SU-DHL-6 (cell line): ENCODE results near the gene RIPK3.

Experiments
- H2AFZ ChIP-seq: fragments of 200-600 bp; sonication (generic); 2 replicates; pipeline ENCODE4 v1.6.1; 2014; ENCODE audit warnings: low read depth, mild to moderate bottlenecking, moderate library complexity, mixed read lengths, antibody characterized with exemption, low read length; ENCODE audit not compliant: severe bottlenecking
- H3F3A ChIP-seq: fragments of 200-600 bp; shearing (Covaris generic); 2 replicates; pipeline ENCODE4 v1.6.0; 2016; ENCODE audit warnings: antibody characterized with exemption, mild to moderate bottlenecking; ENCODE audit not compliant: insufficient read depth
- H3K27ac ChIP-seq: fragments of 200-600 bp; sonication (generic); 2 replicates; pipeline ENCODE4 v1.5.1; 2016; ENCODE audit warnings: low read depth, mild to moderate bottlenecking, low read length, moderate library complexity, mixed read lengths
- H3K27me3 ChIP-seq: fragments of 200-600 bp; sonication (generic), shearing (Covaris generic); 2 replicates; pipeline ENCODE4 v1.6.0; 2014; ENCODE audit warnings: mild to moderate bottlenecking, low read length
- H3K36me3 ChIP-seq: fragments of 200-600 bp; sonication (generic); 2 replicates; pipeline ENCODE4 v1.6.1; 2014; ENCODE audit warnings: mild to moderate bottlenecking, low read length, mixed read lengths
- H3K4me2 ChIP-seq: fragments of 300-600, 200-600 bp; shearing (Covaris generic), sonication (generic); 2 replicates; pipeline ENCODE4 v1.6.0; 2014; ENCODE audit warnings: low read length, low read depth, mild to moderate bottlenecking; ENCODE audit not compliant: poor library complexity, severe bottlenecking
- H3K4me3 ChIP-seq: fragments of 200-600 bp; sonication (generic); 2 replicates; pipeline ENCODE4 v1.5.1; 2014; ENCODE audit warnings: antibody characterized with exemption, low read length, mild to moderate bottlenecking, mixed read lengths; ENCODE audit not compliant: insufficient read depth, poor library complexity, severe bottlenecking
- H3K79me2 ChIP-seq: fragments of 200-600 bp; sonication (generic); 2 replicates; pipeline ENCODE4 v1.6.1; 2014; ENCODE audit warnings: mild to moderate bottlenecking, low read length, moderate library complexity; ENCODE audit not compliant: insufficient read depth
- H3K9ac ChIP-seq: fragments of 200-600 bp; sonication (generic); 2 replicates; pipeline ENCODE4 v1.7.0; 2014; ENCODE audit warnings: mild to moderate bottlenecking, low read length
- H3K9me2 ChIP-seq: fragments of 200-600 bp; sonication (generic); replicated peaks from 2 replicates; pipeline ENCODE4 v1.6.1; 2014; ENCODE audit warnings: low read length; ENCODE audit not compliant: insufficient read depth
- H3K9me3 ChIP-seq: fragments of 200-600 bp; sonication (generic); 2 replicates; pipeline ENCODE4 v1.6.1; 2014; ENCODE audit warnings: low read length, mixed read lengths; ENCODE audit not compliant: insufficient read depth
- H4K20me1 ChIP-seq: fragments of 200-600 bp; sonication (generic); 2 replicates; pipeline ENCODE4 v1.6.1; 2014; ENCODE audit warnings: low read depth, mild to moderate bottlenecking, antibody characterized with exemption, low read length, moderate library complexity, mixed read lengths
- EZH2phosphoT487 ChIP-seq: fragments of 200-600 bp; sonication (generic), shearing (Covaris generic); conservative IDR thresholded peaks from 2 replicates; pipeline ENCODE4 v1.6.1; 2018; ENCODE audit warnings: mild to moderate bottlenecking, antibody characterized with exemption, low read length, moderate library complexity, mixed read lengths
- TF ChIP-seq, protein P1 (sequence below): fragments of 200-600 bp; sonication (generic); IDR thresholded peaks from one replicate; pipeline ENCODE4 v1.5.1; 2017; ENCODE audit warnings: antibody characterized with exemption, mild to moderate bottlenecking, low read length, moderate library complexity; ENCODE audit not compliant: insufficient read depth, poor library complexity, severe bottlenecking

RIPK3 gene

DNA sequence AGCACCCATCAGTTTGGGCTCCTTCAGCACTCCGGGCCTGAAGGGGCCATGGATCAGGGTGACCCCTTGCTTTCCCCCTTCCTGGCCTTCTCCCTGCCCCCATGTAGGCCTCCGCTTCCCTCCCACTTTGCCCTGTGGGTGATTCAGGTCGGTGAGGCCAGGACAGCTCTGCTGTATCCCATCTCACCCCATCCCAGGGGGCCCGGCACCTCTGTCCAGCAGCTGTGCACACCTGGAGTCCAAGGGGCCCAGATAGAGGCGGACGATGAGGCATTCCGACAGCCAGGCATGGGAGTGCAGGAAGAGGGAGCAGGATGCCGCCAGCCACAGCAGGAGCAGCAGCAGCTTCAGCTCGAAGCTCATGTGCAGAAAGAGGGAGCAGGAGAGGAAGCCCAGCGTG is 17.1 kb downstream of the RIPK3 start:
- no peaks in the 10 kb centered on the region for H3K27me3 ChIP-seq
- H3K9ac ChIP-seq, result no peak overlapping the region
- no peak overlapping the region for H3K27ac ChIP-seq
- no peaks in the 10 kb centered on the region for H3K9me3 ChIP-seq
- no peaks in the 10 kb centered on the region for H3K9me2 ChIP-seq
- H3K4me3 ChIP-seq, result no peak overlapping the region
- no peak overlapping the region for H2AFZ ChIP-seq
- no peak for TF ChIP-seq EZH2phosphoT487
- no peaks in the 10 kb centered on the region for H3F3A ChIP-seq
- no peaks in the 10 kb centered on the region for H3K36me3 ChIP-seq
- H4K20me1 ChIP-seq, result no peaks in the 10 kb centered on the region
- no peaks in the 10 kb centered on the region for H3K79me2 ChIP-seq
- no peak overlapping the region for H3K4me2 ChIP-seq

DNA sequence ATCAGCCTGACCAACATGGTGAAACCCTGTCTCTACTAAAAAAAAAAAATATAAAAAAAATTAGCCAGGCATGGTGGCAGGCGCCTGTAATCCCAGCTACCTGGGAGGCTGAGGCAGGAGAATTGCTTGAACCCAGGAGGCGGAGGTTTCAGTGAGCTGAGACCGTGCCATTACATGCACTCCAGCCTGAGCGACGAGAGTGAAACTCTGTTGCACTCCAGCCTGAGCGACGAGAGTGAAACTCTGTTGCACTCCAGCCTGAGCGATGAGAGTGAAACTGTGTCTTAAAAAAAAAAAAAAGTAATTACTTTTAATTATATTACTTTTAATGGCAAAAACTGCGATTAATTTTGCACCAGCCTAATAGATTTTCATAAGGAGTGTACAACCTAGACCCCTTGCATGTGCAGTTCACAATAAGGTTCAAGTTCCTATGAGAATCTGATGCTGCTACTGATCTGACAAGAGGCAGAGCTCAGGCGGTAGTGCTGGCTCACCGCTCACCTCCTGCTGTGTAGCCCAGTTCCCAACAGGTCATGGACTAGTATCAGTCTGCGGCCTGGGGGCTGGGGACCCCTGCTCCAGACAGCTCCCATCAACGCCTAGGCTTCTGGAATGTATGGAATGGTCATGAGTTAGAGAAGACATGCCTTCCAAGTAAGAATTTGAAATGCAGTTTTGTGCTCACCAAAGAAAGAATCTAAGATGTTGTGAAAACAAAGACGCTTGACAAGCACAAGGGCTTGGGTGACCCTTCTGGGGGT is 18.4 kb downstream of the RIPK3 start:
- H3K4me2 ChIP-seq, result no peak overlapping the region
- H3K27me3 ChIP-seq, result no peaks in the 10 kb centered on the region
- H4K20me1 ChIP-seq, result no peaks in the 10 kb centered on the region
- no peak overlapping the region for H3K9ac ChIP-seq
- H3K79me2 ChIP-seq, result no peaks in the 10 kb centered on the region
- no peaks in the 10 kb centered on the region for H3F3A ChIP-seq
- H3K9me3 ChIP-seq, result no peaks in the 10 kb centered on the region
- no peak for TF ChIP-seq EZH2phosphoT487
- TF ChIP-seq, protein P1, sequence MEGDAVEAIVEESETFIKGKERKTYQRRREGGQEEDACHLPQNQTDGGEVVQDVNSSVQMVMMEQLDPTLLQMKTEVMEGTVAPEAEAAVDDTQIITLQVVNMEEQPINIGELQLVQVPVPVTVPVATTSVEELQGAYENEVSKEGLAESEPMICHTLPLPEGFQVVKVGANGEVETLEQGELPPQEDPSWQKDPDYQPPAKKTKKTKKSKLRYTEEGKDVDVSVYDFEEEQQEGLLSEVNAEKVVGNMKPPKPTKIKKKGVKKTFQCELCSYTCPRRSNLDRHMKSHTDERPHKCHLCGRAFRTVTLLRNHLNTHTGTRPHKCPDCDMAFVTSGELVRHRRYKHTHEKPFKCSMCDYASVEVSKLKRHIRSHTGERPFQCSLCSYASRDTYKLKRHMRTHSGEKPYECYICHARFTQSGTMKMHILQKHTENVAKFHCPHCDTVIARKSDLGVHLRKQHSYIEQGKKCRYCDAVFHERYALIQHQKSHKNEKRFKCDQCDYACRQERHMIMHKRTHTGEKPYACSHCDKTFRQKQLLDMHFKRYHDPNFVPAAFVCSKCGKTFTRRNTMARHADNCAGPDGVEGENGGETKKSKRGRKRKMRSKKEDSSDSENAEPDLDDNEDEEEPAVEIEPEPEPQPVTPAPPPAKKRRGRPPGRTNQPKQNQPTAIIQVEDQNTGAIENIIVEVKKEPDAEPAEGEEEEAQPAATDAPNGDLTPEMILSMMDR, result no peak
- no peaks in the 10 kb centered on the region for H3K9me2 ChIP-seq
- H2AFZ ChIP-seq, result no peak overlapping the region
- no peak overlapping the region for H3K27ac ChIP-seq
- no peaks in the 10 kb centered on the region for H3K36me3 ChIP-seq
- no peak overlapping the region for H3K4me3 ChIP-seq

DNA sequence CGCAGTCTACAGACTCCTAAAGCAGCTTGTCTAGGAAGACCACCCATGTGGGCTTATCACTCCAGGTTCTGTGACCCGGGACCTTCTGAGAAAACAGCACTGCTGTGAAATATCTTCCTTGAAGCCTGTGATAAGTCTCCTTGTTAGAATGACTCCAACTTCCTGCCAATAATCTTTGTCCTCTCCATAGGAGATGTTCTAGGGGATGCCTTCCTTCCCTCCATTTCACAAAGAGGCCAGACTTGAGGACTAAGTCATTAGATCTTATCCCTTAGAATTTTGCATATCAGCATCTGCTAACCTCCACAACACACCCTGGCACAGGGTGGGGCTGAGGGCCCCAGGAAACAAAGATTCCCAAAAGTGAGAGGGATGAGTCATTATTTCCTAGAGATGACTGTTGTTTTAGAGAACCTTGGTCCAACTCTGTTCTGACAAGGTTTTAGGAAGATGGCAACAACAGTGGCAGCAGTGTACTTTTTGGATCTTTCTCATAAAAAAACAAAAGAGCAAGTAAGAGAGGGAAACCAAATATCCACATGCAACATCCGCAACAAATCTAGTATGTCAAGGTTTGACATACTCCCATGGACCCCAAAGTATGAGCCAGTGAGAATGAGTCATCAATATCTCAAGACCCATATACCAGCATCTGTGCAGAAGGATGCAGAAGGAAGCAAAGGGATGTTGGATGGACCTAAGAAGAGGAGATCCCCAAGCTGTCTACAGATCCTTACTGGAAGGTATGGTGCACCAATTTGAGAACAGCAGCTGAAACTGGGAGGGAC is 22.5 kb downstream of the RIPK3 start:
- Histone ChIP-seq H3K9ac (no peak overlapping the region), H3K4me2 (no peak overlapping the region), H3K9me3 (no peaks in the 10 kb centered on the region), H3F3A (no peaks in the 10 kb centered on the region), H3K27ac (no peak overlapping the region), H3K9me2 (no peaks in the 10 kb centered on the region), H3K4me3 (no peak overlapping the region), H4K20me1 (no peaks in the 10 kb centered on the region), H3K79me2 (no peaks in the 10 kb centered on the region), H3K27me3 (no peaks in the 10 kb centered on the region), H3K36me3 (no peaks in the 10 kb centered on the region), H2AFZ (no peak overlapping the region)
- no peak for TF ChIP-seq EZH2phosphoT487
- TF ChIP-seq, protein P1, result no peak

DNA sequence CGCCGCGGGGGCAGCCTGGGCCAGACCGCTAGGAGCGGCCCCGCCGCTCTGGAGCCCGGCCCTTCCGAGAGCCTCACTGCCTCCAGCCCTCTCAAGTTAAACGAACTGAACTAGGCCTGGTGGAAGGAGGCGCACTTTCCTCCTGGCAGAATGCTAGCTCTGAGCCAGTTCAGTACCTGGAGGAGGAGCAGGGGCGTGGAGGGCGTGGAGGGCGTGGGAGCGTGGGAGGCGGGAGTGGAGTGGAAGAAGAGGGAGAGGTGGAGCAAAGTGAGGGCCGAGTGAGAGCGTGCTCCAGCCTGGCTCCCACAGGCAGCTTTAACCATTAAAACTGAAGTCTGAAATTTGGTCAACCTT is 23.2 kb downstream of the RIPK3 start:
- Histone ChIP-seq H3K27me3 (no peaks in the 10 kb centered on the region), H3K9me3 (no peaks in the 10 kb centered on the region), H3F3A (no peaks in the 10 kb centered on the region), H3K36me3 (no peaks in the 10 kb centered on the region), H3K4me2 (no peak overlapping the region), H3K27ac (no peak overlapping the region), H3K4me3 (no peak overlapping the region), H3K79me2 (no peaks in the 10 kb centered on the region), H2AFZ (no peak overlapping the region), H4K20me1 (no peaks in the 10 kb centered on the region), H3K9me2 (no peaks in the 10 kb centered on the region), H3K9ac (no peak overlapping the region)
- no peak for TF ChIP-seq EZH2phosphoT487
- TF ChIP-seq, protein P1, result no peak
